ENCODE measurements around the gene PVALB.

DNA sequence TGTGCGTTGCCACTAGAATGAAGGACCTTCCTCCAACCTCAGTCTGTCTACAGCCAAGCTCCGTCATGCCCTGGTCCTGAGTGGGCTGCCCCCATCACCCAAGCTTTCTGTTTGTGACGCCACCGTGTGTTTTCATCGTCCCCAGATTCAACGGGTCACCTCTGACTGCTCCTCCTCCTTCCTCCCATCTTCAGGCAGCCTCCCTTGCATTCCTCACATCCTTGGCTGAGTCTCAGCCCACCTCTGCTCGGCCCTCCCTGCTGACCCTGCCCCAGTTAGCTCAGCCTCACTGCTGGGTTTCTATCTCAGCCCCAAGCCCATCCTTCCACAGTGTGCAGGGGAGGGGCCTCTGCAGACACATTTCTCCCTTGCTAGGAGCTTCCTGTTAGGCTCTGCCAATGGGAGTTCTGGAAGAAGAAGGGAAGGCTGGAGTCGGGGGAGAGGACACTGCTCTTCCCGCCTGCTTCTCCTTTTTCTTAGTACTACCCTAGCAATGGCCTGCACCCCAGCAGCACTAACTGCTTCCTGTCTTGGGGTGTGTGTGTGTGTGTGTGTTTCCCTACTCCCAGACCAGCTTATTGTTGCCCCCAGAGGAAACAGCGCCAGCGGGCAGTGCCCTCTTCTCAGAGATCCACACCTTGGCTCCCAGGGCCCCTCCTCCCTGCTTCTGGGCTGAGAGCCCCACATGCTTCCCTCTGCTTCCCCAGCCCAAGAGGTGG lies 46.2 kb downstream of the PVALB start:
- no peak for TF ChIP-seq EZH2 (IDR thresholded peaks at IDR 0.05; ENCODE audit: borderline replicate concordance, low read depth, low read length, severe bottlenecking)
- TF ChIP-seq, protein P1, sequence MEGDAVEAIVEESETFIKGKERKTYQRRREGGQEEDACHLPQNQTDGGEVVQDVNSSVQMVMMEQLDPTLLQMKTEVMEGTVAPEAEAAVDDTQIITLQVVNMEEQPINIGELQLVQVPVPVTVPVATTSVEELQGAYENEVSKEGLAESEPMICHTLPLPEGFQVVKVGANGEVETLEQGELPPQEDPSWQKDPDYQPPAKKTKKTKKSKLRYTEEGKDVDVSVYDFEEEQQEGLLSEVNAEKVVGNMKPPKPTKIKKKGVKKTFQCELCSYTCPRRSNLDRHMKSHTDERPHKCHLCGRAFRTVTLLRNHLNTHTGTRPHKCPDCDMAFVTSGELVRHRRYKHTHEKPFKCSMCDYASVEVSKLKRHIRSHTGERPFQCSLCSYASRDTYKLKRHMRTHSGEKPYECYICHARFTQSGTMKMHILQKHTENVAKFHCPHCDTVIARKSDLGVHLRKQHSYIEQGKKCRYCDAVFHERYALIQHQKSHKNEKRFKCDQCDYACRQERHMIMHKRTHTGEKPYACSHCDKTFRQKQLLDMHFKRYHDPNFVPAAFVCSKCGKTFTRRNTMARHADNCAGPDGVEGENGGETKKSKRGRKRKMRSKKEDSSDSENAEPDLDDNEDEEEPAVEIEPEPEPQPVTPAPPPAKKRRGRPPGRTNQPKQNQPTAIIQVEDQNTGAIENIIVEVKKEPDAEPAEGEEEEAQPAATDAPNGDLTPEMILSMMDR (IDR thresholded peaks at IDR 0.05; ENCODE audit: borderline replicate concordance, extremely low read depth, low read length, poor library complexity, severe bottlenecking), result no peak
